ENCODE data around the gene IGF2R.

- TF ChIP-seq POLR2A (IDR thresholded peaks at IDR 0.05; ENCODE audit: low read length) (no peak), GATA1 (IDR thresholded peaks at IDR 0.05; ENCODE audit: low read depth, low read length) (no peak)
Observed at GRCh38 chr6:160007145-160007544, 38.3 kb downstream of the IGF2R start.
